Adrenal gland (tissue), 12 donors: ENCODE measurements around the gene CCDC15. TPM values are rescaled to one million over a fixed set of nuclear protein-coding genes. Genes with fewer than 3 reads are reported as not detected.

Experiments used
- DNase-seq, 7 donors: peaks; one replicate each; pipeline ENCODE4 v3.0.0-alpha.2; 2019 to 2020
- H3K27ac ChIP-seq, 5 donors: fragments of 200-600 bp; sonication (generic) in 4 of 5; 1 replicate in 3 of 5; 2 replicates in 2 of 5; pipeline versions ENCODE4 v1.5.1 to v1.8.0; 2016 to 2020; ENCODE audit warnings: mild to moderate bottlenecking in 1 of 5
- H3K27me3 ChIP-seq: fragments of 200-600 bp; 2 replicates; pipeline ENCODE4 v1.8.0; 2021
- H3K36me3 ChIP-seq, 2 donors: fragments of 200-600 bp; replicated peaks in 1 of 2; 1 replicate in 1 of 2; 2 replicates in 1 of 2; pipeline versions ENCODE4 v1.5.1 to v1.8.0; 2018 to 2022
- H3K4me1 ChIP-seq, 2 donors: fragments of 200-600 bp; replicated peaks in 1 of 2; 1 replicate in 1 of 2; 2 replicates in 1 of 2; pipeline versions ENCODE4 v1.5.1 to v1.8.0; 2018 to 2021
- H3K4me3 ChIP-seq, 4 donors: fragments of 200-600 bp; sonication (generic) in 3 of 4; one replicate each; pipeline ENCODE4 v1.5.1; 2016 to 2018
- H3K9me3 ChIP-seq, 3 donors: fragments of 200-600 bp; sonication (generic) in 1 of 3; replicated peaks in 1 of 3; 1 replicate in 2 of 3; 2 replicates in 1 of 3; pipeline versions ENCODE4 v1.5.1 to v1.8.0; 2016 to 2021
- CTCF ChIP-seq, 6 experiments: fragments of 450-650 bp in 4 of 6; fragments of 200-600 bp in 2 of 6; sonication (generic) in 1 of 6; IDR thresholded peaks; 1 replicate in 5 of 6; 2 replicates in 1 of 6; pipeline versions ENCODE4 v1.5.1 to v1.8.0; 2016 to 2021; ENCODE audit warnings: antibody characterized with exemption in 6 of 6, mild to moderate bottlenecking in 2 of 6, moderate library complexity in 1 of 6
- POLR2A ChIP-seq, 2 donors: fragments of 450-650 bp; IDR thresholded peaks; one replicate each; pipeline ENCODE4 v1.6.1; 2017; ENCODE audit warnings: antibody characterized with exemption in 2 of 2, mild to moderate bottlenecking in 2 of 2, moderate library complexity in 1 of 2
- WGBS, 4 donors: extraction: QIAGEN DNeasy Blood & Tissue Kit in 2 of 4; methylation state at CpG; one replicate each; pipeline versions ENCODE4 v1.1.5 to v1.1.7; 2013 to 2017; 5-methylcytosine and 5-hydroxymethylcytosine counted together
- intact Hi-C, 2 donors: fragments of 100-400 bp; cut with DNase I; formaldehyde crosslinking; loops; one replicate each; pipeline versions ENCODE4 v1.14.1 to v1.15.0; 2022 to 2023
- polyA plus RNA-seq, 3 donors: library from polyadenylated mRNA; stranded (reverse); fragments of 200-250 nt in 2 of 3; fragments of 350-450 nt in 1 of 3; fragmentation: Illumina TruSeq in 1 of 3; extraction: RNeasy Lipid Tissue Mini Kit (QIAGEN cat#74804) in 1 of 3; gene quantifications; one replicate each; pipeline ENCODE4 v1.2.3, GENCODE V29; 2013 to 2014
- total RNA-seq, 9 donors: library from RNA; depleted of rRNA in 4 of 9; stranded (reverse); fragments of >200 nt in 4 of 9; fragments of 120-200 nt in 1 of 9; fragmentation: NEBNext Ultra II Directional in 1 of 9; extraction: Animal tissue kit (Norgen Biotek cat#: 25700) in 1 of 9; gene quantifications; one replicate each; pipeline versions ENCODE4 v1.1.0 to v1.2.4, GENCODE V29; 2013 to 2023
- donor health status: healthy with polysubstance abuse.
- donor health status: Bipolar disorder and iron deficiency.
- donor health status: DM: yes; HTN: yes; CAD: no.
- donor health status: DM: no; HTN: no; CAD: no.
- donor health status: DM: no; HTN: no; CAD: no.
- donor health status: DM: yes; HTN: yes; CAD: no.

Gene CCDC15
- total and polyA plus RNA-seq, 12 donors: 0.47 to 4.9 (median 2.0) TPM

- intact Hi-C loops: no loop called here
- H3K27ac ChIP-seq: peak overlapping the region in 4 of 5 donors; percentile 39 to 96 (median 92)
- no peaks in the 10 kb centered on the region for H3K9me3 ChIP-seq
- H3K36me3 ChIP-seq: peaks cover 0 to 19% of the 10 kb centered on the region in 2 donors
- WGBS, 4 donors: 87 to 92% (median 90%) methylated on average over 16 to 19 of the region's 19 CpGs
- peaks cover 35 to 80% of the 10 kb centered on the region in 2 donors for H3K4me1 ChIP-seq
- no peak for TF ChIP-seq POLR2A (IDR thresholded peaks at IDR 0.05)
- no peak for TF ChIP-seq CTCF (IDR thresholded peaks at IDR 0.05)
- peak in 1 of 7 donors; percentile 17 for DNase-seq
- no peak overlapping the region for H3K4me3 ChIP-seq
- H3K27me3 ChIP-seq: no peaks in the 10 kb centered on the region
Observed at GRCh38 chr11:125073616-125074483, 119.8 kb downstream of the CCDC15 start.

- Histone ChIP-seq H3K4me1 (peaks cover 27 to 74% of the 10 kb centered on the region in 2 donors), H3K9me3 (no peaks in the 10 kb centered on the region), H3K4me3 (no peak overlapping the region), H3K36me3 (peaks cover 0 to 22% of the 10 kb centered on the region in 2 donors), H3K27ac (peak overlapping the region in 2 of 5 donors; percentile 55 to 95), H3K27me3 (no peaks in the 10 kb centered on the region)
- TF ChIP-seq CTCF (IDR thresholded peaks at IDR 0.05) (no peak), POLR2A (IDR thresholded peaks at IDR 0.05) (no peak)
- intact Hi-C loops: no loop called here
- 86 to 92% (median 88%) methylated on average over 9 to 11 of the region's 11 CpGs for WGBS, 4 donors
- DNase-seq: peak in 3 of 7 donors; percentile 22 to 53 (median 26)
Observed at GRCh38 chr11:125074511-125075241, 120.7 kb downstream of the CCDC15 start.

GRCh38 chr11:125075242-125075625 is 121.2 kb downstream of the CCDC15 start:
- DNase-seq: peak in 2 of 7 donors; percentile 13 to 54
- 87 to 94% (median 88%) methylated on average over 3 to 7 of the region's 7 CpGs for WGBS, 4 donors

More at GRCh38 chr11:125075242-125075625, 121.2 kb downstream of the CCDC15 start:
- Histone ChIP-seq H3K4me3 (no peak overlapping the region), H3K9me3 (no peaks in the 10 kb centered on the region), H3K27me3 (no peaks in the 10 kb centered on the region), H3K4me1 (peaks cover 22 to 69% of the 10 kb centered on the region in 2 donors), H3K27ac (peak overlapping the region in 3 of 5 donors; percentile 14 to 95 (median 55)), H3K36me3 (peaks cover 0 to 24% of the 10 kb centered on the region in 2 donors)
- TF ChIP-seq POLR2A (IDR thresholded peaks at IDR 0.05) (no peak), CTCF (IDR thresholded peaks at IDR 0.05) (no peak)
- intact Hi-C loops: no loop called here
